GM23338 (cell line): Measurements from ENCODE around the gene SS18. TPM values are rescaled to one million over a fixed set of nuclear protein-coding genes. Genes with fewer than 3 reads are reported as not detected.

Experiments used
- polyA plus RNA-seq: library from polyadenylated mRNA; unstranded; fragments of >200 nt; fragmentation: Nextera tagmentation; extraction: Ambion mirVana; gene quantifications from 2 replicates; pipeline ENCODE4 v1.2.1, GENCODE V29; 2016
- total RNA-seq: library from RNA; depleted of rRNA; stranded (reverse); fragments of >200 nt; shearing (Covaris generic); gene quantifications from 2 replicates; pipeline ENCODE4 v1.2.3, GENCODE V29; 2014; rRNA removed

The SS18 gene
- total and polyA plus RNA-seq, 2 experiments from 2014 or later = 41.3 to 148 TPM

Other genes starting within 250 kb of the SS18 start
- gene PSMA8, start 43.3 kb upstream of the SS18 start, total RNA-seq = not detected in 2 replicates
- gene PSMA8, start 43.3 kb upstream of the SS18 start, polyA plus RNA-seq = not detected in 2 replicates
- 15.2 and 27.3 TPM in 2 replicates for gene TAF4B, start 135.8 kb upstream of the SS18 start, total RNA-seq
- gene TAF4B, start 135.8 kb upstream of the SS18 start, polyA plus RNA-seq = 8.1 and 9.4 TPM in 2 replicates